ENCODE results near the gene MCFD2. TPM values are rescaled to one million over a fixed set of nuclear protein-coding genes. Genes with fewer than 3 reads are reported as not detected.

Gene MCFD2
- polyA plus RNA-seq, 1 donor: 102 TPM

GRCh38 chr2:46942143-46942526, 26.5 kb upstream of the MCFD2 start:
- no peak for DNase-seq

GRCh38 chr2:46939626-46940359, 24.2 kb upstream of the MCFD2 start:
- DNase-seq: no peak

- no peak for DNase-seq
Measured at GRCh38 chr2:46937471-46937901, 21.9 kb upstream of the MCFD2 start.

- DNase-seq: no peak
Measured at GRCh38 chr2:46936566-46936965, 21.0 kb upstream of the MCFD2 start.

- no peak for DNase-seq
Measured at GRCh38 chr2:46935071-46935470, 19.5 kb upstream of the MCFD2 start.

GRCh38 chr2:46929612-46930011, 14.0 kb upstream of the MCFD2 start:
- no peak for DNase-seq

- no peak for DNase-seq
Measured at GRCh38 chr2:46926863-46927262, 11.3 kb upstream of the MCFD2 start.

- no peak for DNase-seq
Measured at GRCh38 chr2:46925474-46926351, 10.1 kb upstream of the MCFD2 start.

- DNase-seq: no peak
Measured at GRCh38 chr2:46924608-46925007, 9.0 kb upstream of the MCFD2 start.

- no peak for DNase-seq
Measured at GRCh38 chr2:46924038-46924437, 8.4 kb upstream of the MCFD2 start.

GRCh38 chr2:46923041-46923528, 7.5 kb upstream of the MCFD2 start:
- no peak for DNase-seq

GRCh38 chr2:46922606-46923005, 7.0 kb upstream of the MCFD2 start:
- DNase-seq: no peak

GRCh38 chr2:46921676-46922448, 6.3 kb upstream of the MCFD2 start:
- DNase-seq: no peak

GRCh38 chr2:46917628-46918027, 2.0 kb upstream of the MCFD2 start:
- DNase-seq: no peak

- peak; percentile 86 for DNase-seq
Measured at GRCh38 chr2:46915811-46916630, 415 bp upstream of the MCFD2 start.

GRCh38 chr2:46914578-46915230, 902 bp downstream of the MCFD2 start:
- no peak for DNase-seq

- DNase-seq: no peak
Measured at GRCh38 chr2:46913471-46914381, 1.9 kb downstream of the MCFD2 start.

- no peak for DNase-seq
Measured at GRCh38 chr2:46909771-46910419, 5.7 kb downstream of the MCFD2 start.

GRCh38 chr2:46909150-46909549, 6.5 kb downstream of the MCFD2 start:
- DNase-seq: no peak
